ENCODE measurements around the gene DSCAML1. TPM values are rescaled to one million over a fixed set of nuclear protein-coding genes. Genes with fewer than 3 reads are reported as not detected.

The DSCAML1 gene
- total RNA-seq, 2 donors from 2014 or later, result 0.33 to 1.6 TPM

GRCh38 chr11:117519170-117519569 lies 277.8 kb downstream of the DSCAML1 start:
- H3K36me3 ChIP-seq (replicated peaks in 1 of 2; ENCODE audit: insufficient read depth in 1 of 2, low read depth in 2 of 2), result no peaks in the 10 kb centered on the region
- 47 to 48% methylated on average over 9 of the region's 9 CpGs for WGBS, 2 donors
- intact Hi-C loops (cut with DNase I), result no loop called here
- TF ChIP-seq POLR2A (IDR thresholded peaks at IDR 0.05) (no peak), CTCF (IDR thresholded peaks at IDR 0.05) (peak in 2 of 7 experiments; percentile 6 to 10)
- peak; percentile 15 to 44 (median 24) for DNase-seq
- H3K9me3 ChIP-seq, result no peaks in the 10 kb centered on the region
- ATAC-seq, result peak; percentile 38
- H3K4me3 ChIP-seq, result no peak overlapping the region
- no peak overlapping the region for H3K27ac ChIP-seq
- peaks cover 16% of the 10 kb centered on the region for H3K4me1 ChIP-seq
- H3K27me3 ChIP-seq, result no peaks in the 10 kb centered on the region

GRCh38 chr11:117518455-117518854 lies 278.6 kb downstream of the DSCAML1 start:
- H3K36me3 ChIP-seq (replicated peaks in 1 of 2; ENCODE audit: insufficient read depth in 1 of 2, low read depth in 2 of 2), result no peaks in the 10 kb centered on the region
- WGBS, 2 donors, result 82 to 88% methylated on average over 12 to 30 of the region's 30 CpGs
- no peaks in the 10 kb centered on the region for H3K27me3 ChIP-seq
- intact Hi-C loops (cut with DNase I), result no loop called here
- H3K4me3 ChIP-seq, result no peak overlapping the region
- ATAC-seq, result no peak
- no peaks in the 10 kb centered on the region for H3K9me3 ChIP-seq
- H3K27ac ChIP-seq, result no peak overlapping the region
- peaks cover 16% of the 10 kb centered on the region for H3K4me1 ChIP-seq
- no peak for DNase-seq
- TF ChIP-seq POLR2A (IDR thresholded peaks at IDR 0.05) (no peak), CTCF (IDR thresholded peaks at IDR 0.05) (no peak)

GRCh38 chr11:117517097-117517496 lies 279.9 kb downstream of the DSCAML1 start:
- no peaks in the 10 kb centered on the region for H3K27me3 ChIP-seq
- no peak overlapping the region for H3K27ac ChIP-seq
- no peak overlapping the region for H3K4me3 ChIP-seq
- H3K36me3 ChIP-seq (replicated peaks in 1 of 2; ENCODE audit: insufficient read depth in 1 of 2, low read depth in 2 of 2), result no peaks in the 10 kb centered on the region
- 76 to 82% methylated on average over 4 of the region's 4 CpGs for WGBS, 2 donors
- peaks cover 16% of the 10 kb centered on the region for H3K4me1 ChIP-seq
- H3K9me3 ChIP-seq, result no peaks in the 10 kb centered on the region
- no peak for ATAC-seq
- TF ChIP-seq CTCF (IDR thresholded peaks at IDR 0.05), result no peak
- DNase-seq, result no peak
- intact Hi-C loops (cut with DNase I), result no loop called here

GRCh38 chr11:117515892-117516787 lies 280.9 kb downstream of the DSCAML1 start:
- Histone ChIP-seq H3K36me3 (replicated peaks in 1 of 2; ENCODE audit: insufficient read depth in 1 of 2, low read depth in 2 of 2) (no peaks in the 10 kb centered on the region), H3K9me3 (no peaks in the 10 kb centered on the region), H3K27me3 (no peaks in the 10 kb centered on the region), H3K4me3 (no peak overlapping the region), H3K4me1 (peaks cover 16% of the 10 kb centered on the region), H3K27ac (no peak overlapping the region)
- 87 to 91% methylated on average over 13 to 21 of the region's 21 CpGs for WGBS, 2 donors
- TF ChIP-seq CTCF (IDR thresholded peaks at IDR 0.05), result no peak
- TF ChIP-seq POLR2A (IDR thresholded peaks at IDR 0.05), result no peak
- DNase-seq, result no peak
- intact Hi-C loops (cut with DNase I), result no loop called here
- no peak for ATAC-seq

- Histone ChIP-seq H3K4me3 (no peak overlapping the region), H3K4me1 (peaks cover 8% of the 10 kb centered on the region), H3K36me3 (replicated peaks in 1 of 2; ENCODE audit: insufficient read depth in 1 of 2, low read depth in 2 of 2) (no peaks in the 10 kb centered on the region), H3K9me3 (no peaks in the 10 kb centered on the region), H3K27me3 (no peaks in the 10 kb centered on the region), H3K27ac (no peak overlapping the region)
- 83% methylated on average over 4 of the region's 4 CpGs for WGBS, 2 donors
- ATAC-seq (no peak), DNase-seq (no peak)
- intact Hi-C loops (cut with DNase I), result no loop called here
- TF ChIP-seq POLR2A (IDR thresholded peaks at IDR 0.05) (no peak), CTCF (IDR thresholded peaks at IDR 0.05) (no peak)
Observed at GRCh38 chr11:117514256-117514655, 282.8 kb downstream of the DSCAML1 start.
